Parathyroid adenoma (tissue), 2 donors: ENCODE data around the gene TCF23.
A peak's percentile ranks its signal among the peaks of the same experiment; 100 is the strongest.

Experiments used
- H2AFZ ChIP-seq: fragments of 300-600 bp; sonication (generic); one replicate; pipeline ENCODE4 v1.7.0; 2017; ENCODE audit warnings: antibody characterized with exemption, mild to moderate bottlenecking
- H3K27ac ChIP-seq: fragments of 300-600 bp; sonication (generic); one replicate; pipeline ENCODE4 v1.7.0; 2017
- H3K27me3 ChIP-seq: fragments of 300-600 bp; sonication (generic); one replicate; pipeline ENCODE4 v1.7.0; 2017; ENCODE audit warnings: low read length; ENCODE audit not compliant: control insufficient read depth, insufficient read depth
- H3K36me3 ChIP-seq: fragments of 300-600 bp; sonication (generic); one replicate; pipeline ENCODE4 v1.7.0; 2017; ENCODE audit warnings: low read length; ENCODE audit not compliant: control insufficient read depth, insufficient read depth
- H3K4me1 ChIP-seq: fragments of 300-600 bp; sonication (generic); one replicate; pipeline ENCODE4 v1.7.0; 2017; ENCODE audit warnings: control low read depth
- H3K4me2 ChIP-seq: fragments of 300-600 bp; sonication (generic); one replicate; pipeline ENCODE4 v1.7.0; 2017; ENCODE audit warnings: low read length
- H3K4me3 ChIP-seq: fragments of 300-600 bp; sonication (generic); one replicate; pipeline ENCODE4 v1.7.0; 2017; ENCODE audit warnings: low read depth, low read length
- H3K79me2 ChIP-seq: fragments of 300-600 bp; sonication (generic); one replicate; pipeline ENCODE4 v1.7.0; 2017; ENCODE audit warnings: control low read depth
- H3K9ac ChIP-seq: fragments of 300-600 bp; sonication (generic); one replicate; pipeline ENCODE4 v1.7.0; 2017; ENCODE audit warnings: mild to moderate bottlenecking
- H3K9me3 ChIP-seq: fragments of 300-600 bp; sonication (generic); one replicate; pipeline ENCODE4 v1.7.0; 2017; ENCODE audit warnings: low read length; ENCODE audit not compliant: control insufficient read depth
- CTCF ChIP-seq: fragments of 300-600 bp; sonication (generic); IDR thresholded peaks from one replicate; pipeline ENCODE4 v1.7.0; 2017; ENCODE audit warnings: antibody characterized with exemption, mild to moderate bottlenecking
- donor health status: primary hyperparathyroidism.

TCF23 gene

GRCh38 chr2:27133905-27134780, 14.7 kb upstream of the TCF23 start, which contains the start of gene PREB:
Gene PREB, minus strand, starts transcription at chr2:27134636. Its CDS starts 215 bp downstream, at chr2:27134421.
- no peaks in the 10 kb centered on the region for H3K36me3 ChIP-seq
- TF ChIP-seq CTCF: no peak
- peaks cover 9% of the 10 kb centered on the region for H3K4me1 ChIP-seq
- H2AFZ ChIP-seq: peak within 1 kb of the TSS; percentile 78
- peak within 1 kb of the TSS; percentile 24 for H3K9ac ChIP-seq
- peak within 1 kb of the TSS; percentile 95 for H3K4me2 ChIP-seq
- no peaks in the 10 kb centered on the region for H3K9me3 ChIP-seq
- peaks cover 7% of the 10 kb centered on the region for H3K79me2 ChIP-seq
- H3K4me3 ChIP-seq: peak within 1 kb of the TSS; percentile 97
- peak within 1 kb of the TSS; percentile 50 for H3K27ac ChIP-seq
- no peaks in the 10 kb centered on the region for H3K27me3 ChIP-seq

- no peak overlapping the region for H3K9ac ChIP-seq
- no peak overlapping the region for H3K4me2 ChIP-seq
- H3K27me3 ChIP-seq: no peaks in the 10 kb centered on the region
- H3K79me2 ChIP-seq: peaks cover 7% of the 10 kb centered on the region
- no peaks in the 10 kb centered on the region for H3K9me3 ChIP-seq
- no peak for TF ChIP-seq CTCF
- peaks cover 9% of the 10 kb centered on the region for H3K4me1 ChIP-seq
- peak overlapping the region; percentile 97 for H3K4me3 ChIP-seq
- H2AFZ ChIP-seq: peak overlapping the region; percentile 78
- H3K36me3 ChIP-seq: no peaks in the 10 kb centered on the region
- peak overlapping the region; percentile 50 for H3K27ac ChIP-seq
Measured at GRCh38 chr2:27134781-27135477, 13.9 kb upstream of the TCF23 start.

- Histone ChIP-seq H2AFZ (peak overlapping the region; percentile 38), H3K27me3 (no peaks in the 10 kb centered on the region), H3K36me3 (no peaks in the 10 kb centered on the region), H3K4me3 (no peak overlapping the region), H3K4me1 (peaks cover 9% of the 10 kb centered on the region), H3K27ac (no peak overlapping the region), H3K9ac (no peak overlapping the region), H3K9me3 (no peaks in the 10 kb centered on the region), H3K79me2 (peaks cover 7% of the 10 kb centered on the region), H3K4me2 (no peak overlapping the region)
- TF ChIP-seq CTCF: no peak
Measured at GRCh38 chr2:27135478-27135955, 13.3 kb upstream of the TCF23 start.

GRCh38 chr2:27136751-27137150, 12.1 kb upstream of the TCF23 start:
- H3K4me1 ChIP-seq: peaks cover 9% of the 10 kb centered on the region
- peaks cover 7% of the 10 kb centered on the region for H3K79me2 ChIP-seq
- no peak overlapping the region for H3K4me3 ChIP-seq
- H3K4me2 ChIP-seq: no peak overlapping the region
- no peak overlapping the region for H2AFZ ChIP-seq
- no peaks in the 10 kb centered on the region for H3K9me3 ChIP-seq
- no peaks in the 10 kb centered on the region for H3K36me3 ChIP-seq
- no peak overlapping the region for H3K27ac ChIP-seq
- H3K27me3 ChIP-seq: no peaks in the 10 kb centered on the region
- no peak for TF ChIP-seq CTCF
- H3K9ac ChIP-seq: no peak overlapping the region
